ENCODE data around the gene LIMCH1. TPM values are rescaled to one million over a fixed set of nuclear protein-coding genes. Genes with fewer than 3 reads are reported as not detected.

Gene LIMCH1
- total RNA-seq, 1 experiment from 2014 or later = 17.8 TPM

DNA sequence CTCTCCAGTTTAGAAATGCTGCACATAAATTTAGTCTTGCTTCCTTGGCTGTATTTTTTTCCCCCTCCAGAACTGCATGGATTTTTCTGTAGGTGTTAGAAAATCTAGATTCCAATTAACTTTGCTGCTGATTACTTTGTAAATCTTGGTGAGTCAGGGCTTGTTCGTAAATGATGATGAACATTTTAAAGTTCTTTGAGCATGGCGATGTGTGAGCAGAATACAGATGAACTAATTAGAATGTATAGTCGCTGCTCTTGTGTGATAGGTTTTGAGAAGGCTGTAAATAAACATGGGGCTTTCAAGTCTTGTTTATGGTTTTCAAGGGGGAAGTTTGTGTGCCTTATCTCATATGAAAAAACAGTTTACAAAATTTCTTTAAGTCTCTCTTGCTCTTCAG, 23.3 kb downstream of the LIMCH1 start:
- DNase-seq (ENCODE audit: low spot score) = no peak

DNA sequence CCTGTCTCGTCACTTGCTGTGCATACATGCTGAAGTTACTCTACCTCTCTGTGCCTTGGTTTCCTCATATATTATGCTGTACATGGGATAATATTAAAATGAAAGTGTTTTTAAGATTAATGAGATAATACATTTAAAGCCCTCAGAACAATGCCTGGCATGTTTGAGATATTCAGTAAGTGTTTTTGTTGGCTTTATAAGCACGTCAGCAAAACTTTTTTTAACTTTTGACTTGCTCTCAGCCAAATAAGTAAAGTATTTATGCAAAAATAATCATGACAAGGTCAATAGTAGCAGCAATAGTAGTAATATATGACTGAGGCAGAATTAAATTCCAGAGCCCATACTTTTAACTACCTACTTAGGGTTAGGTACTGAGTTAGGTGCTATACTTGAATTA, 29.2 kb downstream of the LIMCH1 start:
- DNase-seq (ENCODE audit: low spot score) = no peak

DNA sequence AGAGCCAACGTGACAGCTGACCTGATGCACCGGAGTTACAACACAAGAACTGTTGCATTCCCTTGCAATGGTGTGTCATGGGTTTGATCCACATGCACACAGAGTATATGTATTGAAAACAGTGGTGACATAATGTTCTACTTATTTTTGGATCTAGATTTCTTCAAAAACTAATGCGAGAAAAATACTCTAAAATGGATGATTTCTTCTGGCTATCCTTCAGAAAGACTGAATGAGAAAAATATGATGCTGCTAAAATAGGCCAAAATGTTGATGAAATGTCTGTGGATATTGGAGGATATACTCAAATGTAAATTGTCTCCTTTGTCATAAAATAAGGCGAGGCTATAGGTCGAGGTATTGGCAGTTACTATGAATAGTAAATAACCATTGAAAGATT, 30.4 kb downstream of the LIMCH1 start:
- DNase-seq (ENCODE audit: low spot score) = no peak

DNA sequence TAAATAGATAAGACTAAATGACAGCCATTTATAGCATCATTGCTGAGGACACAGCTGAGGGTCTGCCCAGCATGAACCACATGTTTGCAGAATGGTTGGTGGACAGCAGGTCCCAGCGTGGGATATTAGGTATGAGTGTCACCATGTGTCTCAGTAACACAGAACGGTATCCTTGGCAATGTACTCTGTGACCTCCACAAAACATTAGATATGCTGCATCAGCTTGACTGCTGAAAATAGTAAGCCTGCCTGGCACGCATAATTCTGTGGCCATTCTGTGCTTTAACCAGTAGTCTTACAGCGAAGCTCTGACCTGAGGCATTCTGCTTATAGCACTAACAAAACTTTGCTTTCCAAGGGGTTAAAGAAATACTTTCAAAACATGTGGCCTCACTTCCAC, 32.0 kb downstream of the LIMCH1 start:
- no peak for DNase-seq (ENCODE audit: low spot score)

DNA sequence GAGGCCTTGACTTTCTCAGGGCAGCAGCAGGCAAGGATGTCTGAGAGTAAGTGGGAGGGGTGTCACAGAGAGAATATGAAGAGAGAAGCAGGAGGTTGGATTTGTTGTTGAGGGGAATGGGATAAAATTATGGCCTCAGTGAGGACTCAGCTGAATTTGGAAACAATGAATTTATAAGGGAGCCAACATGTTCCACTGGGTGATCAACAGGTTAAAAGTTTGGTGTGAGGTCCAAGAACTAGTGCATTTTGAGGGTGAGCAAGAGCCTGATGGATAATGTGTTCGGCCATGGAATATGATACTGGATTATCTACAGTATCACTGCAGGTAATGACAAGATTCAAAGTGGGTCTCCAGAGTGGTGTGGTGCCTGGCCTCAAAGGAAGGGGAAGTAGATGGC, 33.5 kb downstream of the LIMCH1 start:
- no peak for DNase-seq (ENCODE audit: low spot score)

DNA sequence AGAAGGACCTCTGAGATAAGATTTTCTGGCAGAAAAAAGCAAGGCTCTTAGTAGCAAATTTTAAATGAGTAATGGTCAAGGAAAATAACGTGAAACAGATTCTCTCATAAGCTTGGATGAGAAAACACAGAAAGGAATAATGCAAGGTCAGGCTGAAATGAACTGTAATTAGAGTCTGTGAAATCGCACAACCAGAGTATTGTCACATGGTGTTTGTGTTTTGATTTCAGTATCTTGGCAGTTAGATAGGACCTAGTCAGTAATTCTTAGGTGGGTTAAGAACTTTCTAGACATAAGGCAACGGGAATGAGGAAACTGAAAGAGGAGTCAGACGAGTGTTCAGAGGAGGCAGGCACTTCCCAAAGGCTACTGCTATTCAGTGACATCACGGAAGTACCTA, 34.6 kb downstream of the LIMCH1 start:
- DNase-seq (ENCODE audit: low spot score) = no peak

DNA sequence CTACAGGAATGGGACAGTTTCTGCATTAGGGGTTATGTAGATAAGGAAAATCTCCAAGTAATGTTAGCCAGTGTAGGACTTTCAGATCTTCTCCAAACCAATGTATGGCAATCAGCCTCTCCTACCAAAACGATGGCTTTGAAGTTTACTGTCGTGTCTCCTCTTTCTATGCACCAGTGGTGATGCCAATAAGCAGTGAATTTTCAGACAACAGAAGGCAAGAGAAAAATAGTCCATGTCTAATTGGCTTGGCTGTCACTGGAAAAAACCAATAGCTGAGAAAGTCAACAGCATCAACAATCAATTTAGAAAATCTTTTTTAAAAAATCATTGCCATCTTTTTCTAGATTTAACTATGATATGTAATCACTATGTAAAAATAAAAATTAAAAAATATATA, 35.0 kb downstream of the LIMCH1 start:
- DNase-seq (ENCODE audit: low spot score) = no peak

DNA sequence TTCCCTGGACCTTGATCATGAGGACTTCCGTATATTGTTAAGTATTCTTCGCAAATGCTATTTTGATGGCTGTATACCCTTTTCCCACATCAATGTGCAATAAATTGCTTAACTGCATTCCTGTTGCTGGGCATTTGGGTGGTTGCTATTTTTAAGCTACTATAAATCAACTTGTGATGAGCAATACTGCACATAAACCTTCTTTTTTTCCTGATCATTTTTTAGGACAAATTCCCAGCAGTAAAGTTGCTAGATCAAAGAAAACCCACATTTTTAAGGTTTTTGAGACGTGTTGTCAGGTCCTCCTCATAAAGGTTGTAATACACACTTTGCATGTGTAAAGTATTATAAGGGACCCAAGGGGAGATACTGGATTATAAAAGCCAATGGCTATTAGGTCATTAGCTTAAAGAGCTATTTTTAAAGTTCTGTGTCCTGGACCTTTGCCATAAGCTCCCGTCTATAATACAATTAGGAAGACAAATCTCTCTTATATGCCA, 35.6 kb downstream of the LIMCH1 start:
- no peak for DNase-seq (ENCODE audit: low spot score)

DNA sequence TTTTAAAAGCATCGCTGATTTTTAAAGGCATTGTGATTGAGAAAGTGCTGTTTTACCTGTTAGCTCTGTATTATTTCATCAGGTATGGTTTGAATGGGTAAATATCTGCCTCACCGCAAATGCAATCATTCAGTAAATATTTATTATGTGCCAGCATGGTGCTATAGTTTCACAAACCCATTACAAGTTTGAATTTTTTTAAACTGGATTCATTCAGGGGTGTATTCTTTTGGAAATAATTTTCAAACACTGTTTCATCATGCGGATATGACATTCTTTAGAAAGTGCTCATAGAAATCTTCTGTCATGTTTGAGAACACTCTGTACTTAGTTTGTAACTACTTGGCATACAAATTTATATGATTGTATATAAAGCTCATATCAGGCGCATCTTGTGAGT, 37.2 kb downstream of the LIMCH1 start:
- no peak for DNase-seq (ENCODE audit: low spot score)

DNA sequence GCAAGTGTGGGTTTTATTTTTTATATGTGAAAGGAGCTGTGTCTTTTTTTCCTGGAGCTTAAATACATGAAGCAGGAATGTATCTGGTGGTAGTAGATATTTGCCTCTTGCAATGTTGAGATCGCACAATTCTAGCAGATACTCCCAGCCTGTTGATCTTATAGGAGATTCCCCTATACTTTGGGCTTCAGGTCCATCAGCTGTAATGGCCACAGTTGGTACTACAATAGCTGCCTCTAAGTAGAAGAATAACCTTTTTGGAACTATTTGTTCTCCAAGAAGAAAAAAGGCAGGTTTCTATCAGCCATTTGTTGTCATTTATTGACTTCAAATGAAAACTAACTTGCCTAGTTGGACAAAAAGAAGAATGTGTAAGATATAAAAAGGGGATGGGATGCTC, 37.7 kb downstream of the LIMCH1 start:
- no peak for DNase-seq (ENCODE audit: low spot score)

DNA sequence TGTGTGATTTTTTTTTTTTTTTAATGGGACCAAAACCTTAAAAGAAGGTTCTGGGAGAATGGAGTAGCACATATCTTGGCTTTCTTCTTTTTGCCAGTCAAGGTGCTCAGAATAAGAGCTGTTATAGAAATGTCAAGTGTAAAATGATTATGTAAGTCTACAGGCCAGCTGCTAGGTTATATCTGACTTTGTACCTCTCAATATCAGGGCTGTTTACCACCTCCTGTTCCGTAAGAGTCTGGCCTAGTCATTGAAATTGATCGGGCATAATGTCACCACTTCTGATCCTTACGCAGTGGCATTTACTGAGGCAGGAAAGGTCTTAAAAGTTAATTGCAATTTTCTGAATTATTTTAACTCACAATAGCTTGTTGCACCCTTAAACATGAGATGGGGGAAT, 41.1 kb downstream of the LIMCH1 start:
- DNase-seq (ENCODE audit: low spot score) = no peak

DNA sequence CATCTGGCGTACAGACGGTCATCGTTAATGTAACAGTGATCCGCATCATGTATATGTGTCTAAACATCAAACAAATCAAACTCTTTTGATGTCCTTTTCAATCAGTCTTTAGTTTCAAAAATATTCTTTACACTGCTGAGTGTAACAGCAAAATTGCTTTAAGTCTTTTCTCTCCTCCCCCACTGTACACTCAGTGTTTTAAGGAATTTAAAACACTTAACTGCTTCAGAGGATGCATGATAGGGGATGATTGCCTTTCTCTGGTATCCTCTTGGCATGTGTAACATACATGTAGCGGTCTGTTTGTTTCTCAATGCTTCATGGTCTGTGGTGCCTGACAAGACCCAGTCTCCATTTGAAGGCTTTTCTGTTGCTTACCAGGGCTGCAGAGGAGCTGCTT, 41.6 kb downstream of the LIMCH1 start:
- no peak for DNase-seq (ENCODE audit: low spot score)

DNA sequence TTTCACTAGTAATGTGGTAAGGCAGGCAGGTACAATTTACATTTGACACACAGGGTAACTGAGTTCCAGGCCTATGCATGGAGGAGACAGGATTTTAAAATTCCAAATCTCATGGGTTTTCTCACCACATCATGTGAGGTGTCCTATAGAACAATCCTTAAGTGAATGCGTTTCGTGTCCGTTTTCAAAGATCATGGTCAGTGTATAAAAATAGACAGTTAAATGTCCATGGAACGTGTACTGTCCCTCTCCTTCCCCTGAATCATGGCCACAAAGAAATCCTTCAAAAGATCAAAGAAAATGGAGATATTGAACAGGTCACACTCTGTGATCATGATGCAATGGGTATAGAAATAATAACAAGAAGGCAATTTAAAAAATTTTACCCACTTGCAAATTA, 42.0 kb downstream of the LIMCH1 start:
- no peak for DNase-seq (ENCODE audit: low spot score)

DNA sequence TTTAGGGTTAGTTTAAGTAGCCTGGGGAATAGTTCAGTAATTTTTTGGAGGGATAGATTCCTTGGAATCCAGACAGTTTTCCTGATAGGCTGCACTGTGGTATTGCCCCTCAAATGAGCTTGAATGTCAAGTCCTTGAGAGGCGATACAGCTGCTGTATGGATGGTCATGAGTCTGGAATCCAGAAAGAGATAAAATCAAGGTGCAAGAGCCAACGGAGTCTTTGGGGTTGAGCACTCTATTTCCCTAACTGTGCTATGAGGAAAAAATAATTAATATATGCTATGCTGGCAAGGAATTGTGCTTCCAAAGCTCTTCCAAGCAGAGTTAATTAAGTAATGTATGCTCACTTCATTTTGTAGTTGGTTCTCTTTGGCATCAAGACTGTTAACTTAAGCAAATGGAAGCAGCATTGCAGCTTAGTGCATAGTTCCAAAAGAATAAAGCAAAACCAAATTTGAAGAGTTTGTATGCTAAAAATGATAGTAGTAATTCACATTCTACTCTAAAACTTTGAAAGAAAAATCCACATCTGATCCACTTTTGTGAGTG, 48.8 kb downstream of the LIMCH1 start:
- no peak for DNase-seq (ENCODE audit: low spot score)

DNA sequence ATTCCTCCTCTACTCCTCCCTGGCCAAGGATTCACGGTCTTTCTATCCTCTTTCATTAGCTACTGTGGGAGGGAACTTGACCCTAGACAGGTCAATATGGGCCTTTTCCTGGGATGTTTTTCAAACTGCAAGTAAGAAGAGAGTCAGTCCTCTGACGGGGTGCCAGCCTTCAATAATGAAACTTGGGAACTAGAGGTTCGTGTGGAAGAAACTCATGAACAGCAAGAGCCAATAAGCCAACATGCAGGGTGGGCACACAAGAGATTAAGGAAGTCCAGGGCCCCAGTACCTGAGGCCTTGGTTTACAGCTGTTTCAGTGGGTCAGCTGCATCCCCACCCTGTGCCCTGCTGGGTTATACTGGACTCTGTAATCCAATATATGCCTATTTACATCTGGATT, 49.3 kb downstream of the LIMCH1 start:
- no peak for DNase-seq (ENCODE audit: low spot score)

DNA sequence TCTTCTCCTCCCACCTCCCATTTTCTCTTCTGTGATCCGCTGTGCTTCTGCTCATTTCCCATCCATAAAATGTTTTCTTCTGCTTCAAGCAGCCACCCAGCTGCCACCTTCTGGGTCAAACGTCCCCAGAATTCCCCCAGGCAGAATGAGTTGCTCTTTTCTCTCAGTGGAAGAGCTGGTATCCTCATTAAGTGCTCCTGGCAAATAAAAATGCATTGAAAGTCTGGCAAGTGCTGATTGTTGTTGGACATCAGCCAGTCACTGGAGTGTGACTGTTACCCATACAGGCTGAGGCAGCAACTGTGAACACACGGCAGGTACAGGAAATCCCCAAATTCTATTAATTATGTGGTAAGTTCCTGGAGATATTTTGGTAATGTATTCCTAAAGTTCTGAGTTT, 52.6 kb downstream of the LIMCH1 start:
- no peak for DNase-seq (ENCODE audit: low spot score)

DNA sequence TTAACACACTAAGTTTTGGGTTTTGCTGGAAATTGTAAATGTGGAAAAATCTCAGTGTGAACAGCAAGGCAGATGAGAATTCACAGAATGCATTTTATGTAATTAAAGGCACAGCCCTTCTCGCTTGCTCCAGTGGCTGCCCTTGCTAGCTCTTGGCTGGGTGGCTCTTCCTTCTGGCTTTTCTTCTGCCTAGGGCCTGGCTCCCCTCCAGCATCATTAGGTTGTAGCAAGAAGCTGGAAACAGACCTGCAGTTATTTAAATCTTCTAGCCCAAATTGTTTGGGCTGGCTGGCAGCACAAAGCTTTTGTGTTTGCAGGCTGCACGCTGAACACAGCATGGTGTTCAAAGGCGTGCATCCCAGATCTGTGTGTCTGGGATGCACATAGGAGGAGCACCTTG, 56.5 kb downstream of the LIMCH1 start:
- no peak for DNase-seq (ENCODE audit: low spot score)

DNA sequence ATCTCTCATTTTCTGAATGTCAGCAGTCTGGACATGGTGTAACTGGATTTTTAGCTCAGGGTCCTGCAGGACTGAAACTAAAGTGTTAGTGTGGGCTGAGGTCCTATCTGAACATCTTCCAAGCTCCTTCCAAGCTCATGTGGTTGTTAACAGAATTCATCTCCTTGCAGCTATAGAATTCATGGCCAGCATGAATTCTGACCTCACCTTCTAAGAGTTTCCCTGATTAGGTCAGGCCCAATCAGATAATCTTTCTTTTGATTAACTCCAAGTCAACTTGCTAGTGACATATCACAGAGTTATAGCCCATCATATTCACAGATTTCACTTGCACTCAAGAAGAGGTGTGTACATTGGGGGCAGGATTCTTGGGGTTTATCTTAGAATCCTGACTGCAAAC, 59.5 kb downstream of the LIMCH1 start:
- DNase-seq (ENCODE audit: low spot score) = no peak

DNA sequence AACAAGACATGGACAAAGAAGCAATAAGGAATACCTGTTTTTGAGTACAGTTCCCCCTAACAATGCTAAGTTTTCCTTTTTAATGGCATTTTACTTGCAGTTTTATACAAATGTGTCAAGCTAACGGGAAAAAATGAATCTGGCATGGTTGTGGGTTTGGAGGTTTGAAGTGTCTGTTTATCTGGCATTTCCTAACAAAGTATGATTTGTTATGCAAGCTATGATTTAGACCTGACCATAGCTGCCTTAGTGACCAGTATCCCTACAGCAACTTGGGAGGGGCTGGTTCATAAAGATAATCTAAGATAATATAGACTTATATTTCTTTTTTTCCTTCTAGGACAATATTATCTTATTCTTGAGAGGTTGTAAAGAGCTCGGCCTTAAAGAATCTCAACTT, 60.6 kb downstream of the LIMCH1 start:
- no peak for DNase-seq (ENCODE audit: low spot score)

DNA sequence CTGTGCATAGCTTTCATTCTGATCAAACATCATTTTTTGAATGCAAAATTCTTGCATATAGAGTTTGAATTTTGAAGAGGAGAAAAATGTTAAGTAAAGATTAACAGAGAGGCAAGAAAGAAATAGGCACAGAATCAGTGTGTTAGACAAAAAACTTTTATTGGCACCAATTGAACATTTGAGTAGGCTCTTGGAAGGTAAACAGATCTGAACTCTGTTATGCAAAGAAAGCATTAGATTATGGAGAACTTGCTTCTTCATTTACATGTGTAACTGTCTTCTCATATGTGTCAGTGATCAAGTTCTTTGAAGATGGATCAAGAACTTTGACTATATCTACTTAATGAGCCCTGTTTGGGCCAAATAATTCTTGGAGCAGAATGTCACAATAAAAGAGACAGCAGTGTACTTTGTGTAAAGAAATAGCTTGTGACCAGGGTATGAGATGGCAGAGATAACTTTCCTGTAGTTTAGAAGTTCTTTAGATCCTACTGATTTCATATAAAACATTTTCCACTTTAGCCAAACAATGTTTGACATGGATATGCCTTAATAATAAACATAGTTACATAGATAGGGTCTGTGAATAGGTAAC, 61.3 kb downstream of the LIMCH1 start:
- DNase-seq (ENCODE audit: low spot score) = no peak

DNA sequence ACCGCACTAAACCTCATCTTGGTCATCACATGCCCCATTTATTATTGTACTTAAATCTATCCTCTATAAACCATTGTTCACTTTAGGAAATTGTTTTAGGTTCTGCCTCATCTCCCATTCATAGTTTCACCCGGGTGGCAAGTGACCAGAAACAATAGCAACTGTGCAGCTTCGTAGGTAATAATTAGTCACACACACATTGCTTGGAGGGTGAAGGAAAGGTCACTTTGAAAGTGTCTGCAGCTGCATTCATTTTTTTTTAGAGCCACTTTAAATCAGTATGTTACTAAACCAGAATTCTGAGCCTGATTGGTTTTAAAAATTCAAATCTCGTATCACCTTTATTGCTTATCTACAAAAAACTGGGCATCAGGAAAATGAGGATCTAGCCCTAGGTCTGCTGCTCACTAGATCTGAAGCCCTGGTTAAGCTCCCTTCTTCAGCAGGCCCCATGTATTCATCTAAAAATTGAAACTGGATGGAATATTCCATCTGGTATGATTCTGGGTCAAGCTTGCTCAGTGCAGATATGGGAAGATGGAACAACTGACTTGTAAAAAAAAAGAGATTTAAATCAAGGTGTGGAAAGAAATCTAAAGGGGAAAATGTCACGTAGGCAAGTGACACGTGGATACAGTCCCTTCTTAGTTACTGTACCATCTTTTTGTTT, 62.4 kb downstream of the LIMCH1 start:
- DNase-seq (ENCODE audit: low spot score) = peak; percentile 18

DNA sequence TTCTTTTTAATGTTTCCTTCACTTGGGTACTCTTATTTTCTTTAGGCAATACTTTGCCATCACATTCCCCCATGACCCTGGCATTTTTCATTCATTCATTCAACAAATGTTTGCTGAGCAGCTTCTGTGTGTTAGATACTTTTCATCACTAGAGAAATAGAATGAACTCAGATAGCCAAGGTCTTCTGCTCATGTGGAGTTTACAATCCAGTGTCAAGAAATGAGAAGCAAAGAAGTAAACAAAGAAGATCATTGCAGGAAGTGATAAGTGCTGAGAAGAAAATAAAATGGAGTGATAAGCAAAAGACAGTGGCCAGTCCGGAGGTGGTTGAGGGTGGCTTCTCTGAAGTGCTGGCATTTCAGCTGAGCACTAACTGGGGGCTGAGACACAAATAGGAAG, 63.1 kb downstream of the LIMCH1 start:
- DNase-seq (ENCODE audit: low spot score) = no peak

DNA sequence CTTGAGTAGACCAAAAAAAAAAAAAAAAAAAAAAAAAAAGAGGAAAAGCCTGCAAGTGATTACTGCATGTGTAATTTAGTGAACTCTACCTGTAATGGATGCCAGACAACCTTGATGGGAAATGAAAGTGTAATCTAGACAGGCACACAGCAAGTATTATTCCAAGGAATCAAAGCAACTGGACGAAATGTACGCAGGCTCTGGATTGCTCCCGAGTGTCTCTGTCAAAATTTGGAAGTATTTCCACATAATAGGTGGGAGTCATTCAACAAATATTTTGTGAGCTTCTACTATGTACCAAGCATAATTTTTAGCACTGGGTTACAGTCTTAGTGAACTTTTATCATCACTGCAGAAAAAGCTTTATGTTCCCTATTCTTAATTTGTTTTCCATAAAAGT, 64.2 kb downstream of the LIMCH1 start:
- no peak for DNase-seq (ENCODE audit: low spot score)
